Measurements from ENCODE around the gene NCL. TPM values are rescaled to one million over a fixed set of nuclear protein-coding genes. Genes with fewer than 3 reads are reported as not detected.
"Not testable (repeated sequence)": the region's sequence is repeated elsewhere in the genome, so short reads cannot be mapped to it uniquely, and the experiment has no call there.

The NCL gene
- total RNA-seq, 4 donors from 2014 or later: 83.8 to 227 (median 133) TPM

DNA sequence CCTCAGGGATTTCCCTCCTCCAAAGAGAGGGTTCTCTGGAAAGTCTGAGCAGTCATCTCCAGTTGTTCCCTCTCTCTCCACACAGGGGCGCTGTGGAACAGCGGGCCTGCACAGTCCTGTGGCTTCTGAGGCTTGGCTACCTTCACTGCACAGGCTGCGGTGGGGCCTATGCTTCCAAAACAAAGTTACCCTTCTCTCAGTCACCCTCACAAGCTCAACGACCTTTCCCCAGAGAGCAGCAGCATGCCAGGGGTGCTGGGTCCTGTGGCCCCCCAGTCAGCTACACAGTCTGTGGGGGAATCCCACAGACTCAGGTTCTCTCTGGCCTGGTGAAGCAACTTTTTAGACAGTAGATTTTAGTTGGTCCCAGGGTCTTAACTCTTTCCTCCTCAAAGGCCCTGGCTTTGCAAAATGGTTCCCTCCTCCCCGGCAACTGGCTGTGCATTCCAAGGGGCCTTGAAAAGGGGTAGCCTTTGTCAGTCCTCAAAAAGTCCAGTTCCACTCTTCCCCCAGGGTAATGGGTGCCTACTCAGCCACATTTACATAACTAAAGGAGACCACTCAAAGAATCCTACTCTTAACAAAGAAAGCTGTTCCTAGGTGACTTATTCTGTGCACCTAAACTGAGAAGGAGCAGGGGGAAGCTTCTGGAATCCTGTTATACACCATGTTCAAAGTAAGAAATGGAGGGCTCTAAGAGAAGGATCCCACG is 53.8 kb downstream of the NCL start:
- no peak overlapping the region for H3K4me3 ChIP-seq
- no peak for DNase-seq
- in situ Hi-C loops (cut with MboI; ENCODE audit: low pct_ligation_motif_present in 1 of 4, low pct_unique_long_range_greater_than_20kb in 1 of 4, low sequenced_read_pairs in 3 of 4): loop anchor here in 3 of 4 donors (5.0 to 25.0 kb wide), 5 partner anchors 173 to 306 kb away; no protein-coding TSS in a partner anchor
- no peaks in the 10 kb centered on the region for H3K36me3 ChIP-seq
- peaks cover 6 to 53% (median 30%) of the 10 kb centered on the region in 4 donors for H3K4me1 ChIP-seq
- 71 to 80% methylated on average over 1 to 6 of the region's 6 CpGs for WGBS, 2 donors (ENCODE audit: low coverage in 1 of 2)
- peak overlapping the region; percentile 80 to 84 (median 82) for H3K27ac ChIP-seq
- peaks cover 0 to 3% of the 10 kb centered on the region in 2 donors for H3K9me3 ChIP-seq
- intact Hi-C loops (cut with DNase I; ENCODE audit: low total_unique reads): loop anchor here (5.0 kb wide), 1 partner anchor 308 kb away; no protein-coding TSS in a partner anchor
- TF ChIP-seq, protein P1, sequence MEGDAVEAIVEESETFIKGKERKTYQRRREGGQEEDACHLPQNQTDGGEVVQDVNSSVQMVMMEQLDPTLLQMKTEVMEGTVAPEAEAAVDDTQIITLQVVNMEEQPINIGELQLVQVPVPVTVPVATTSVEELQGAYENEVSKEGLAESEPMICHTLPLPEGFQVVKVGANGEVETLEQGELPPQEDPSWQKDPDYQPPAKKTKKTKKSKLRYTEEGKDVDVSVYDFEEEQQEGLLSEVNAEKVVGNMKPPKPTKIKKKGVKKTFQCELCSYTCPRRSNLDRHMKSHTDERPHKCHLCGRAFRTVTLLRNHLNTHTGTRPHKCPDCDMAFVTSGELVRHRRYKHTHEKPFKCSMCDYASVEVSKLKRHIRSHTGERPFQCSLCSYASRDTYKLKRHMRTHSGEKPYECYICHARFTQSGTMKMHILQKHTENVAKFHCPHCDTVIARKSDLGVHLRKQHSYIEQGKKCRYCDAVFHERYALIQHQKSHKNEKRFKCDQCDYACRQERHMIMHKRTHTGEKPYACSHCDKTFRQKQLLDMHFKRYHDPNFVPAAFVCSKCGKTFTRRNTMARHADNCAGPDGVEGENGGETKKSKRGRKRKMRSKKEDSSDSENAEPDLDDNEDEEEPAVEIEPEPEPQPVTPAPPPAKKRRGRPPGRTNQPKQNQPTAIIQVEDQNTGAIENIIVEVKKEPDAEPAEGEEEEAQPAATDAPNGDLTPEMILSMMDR (IDR thresholded peaks at IDR 0.05): peak in 4 of 5 experiments; percentile 44 to 70 (median 56)
- no peak for TF ChIP-seq EP300 (IDR thresholded peaks at IDR 0.05; ENCODE audit: low read depth)
- no peaks in the 10 kb centered on the region for H3K27me3 ChIP-seq

DNA sequence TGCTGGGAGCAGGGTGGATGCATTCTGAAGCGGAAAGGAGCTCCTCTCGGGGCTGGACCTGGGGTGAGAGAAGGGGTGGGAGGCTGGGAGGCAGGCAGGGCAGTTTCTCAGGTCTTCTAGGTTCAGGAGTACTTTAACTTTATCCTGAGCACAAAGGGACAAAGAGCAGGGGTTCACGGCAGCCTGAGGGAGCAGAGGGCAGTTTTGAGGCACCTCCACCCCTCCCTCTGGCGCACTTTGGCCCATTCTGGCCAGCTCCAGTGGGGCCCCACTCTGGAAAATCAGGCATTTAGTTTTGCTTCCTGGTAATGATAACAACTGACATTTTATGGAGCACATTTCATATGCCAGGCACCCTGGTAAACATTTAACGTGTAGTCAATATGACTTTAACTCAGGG is 54.5 kb downstream of the NCL start:
- in situ Hi-C loops (cut with MboI; ENCODE audit: low pct_ligation_motif_present in 1 of 4, low pct_unique_long_range_greater_than_20kb in 1 of 4, low sequenced_read_pairs in 3 of 4) (loop anchor here in 3 of 4 donors (5.0 to 25.0 kb wide), 5 partner anchors 172 to 305 kb away; no protein-coding TSS in a partner anchor), intact Hi-C loops (cut with DNase I; ENCODE audit: low total_unique reads) (loop anchor here (5.0 kb wide), 2 partner anchors 182 to 307 kb away; no protein-coding TSS in a partner anchor)
- Histone ChIP-seq H3K9me3 (peaks cover 0 to 3% of the 10 kb centered on the region in 2 donors), H3K4me1 (peaks cover 6 to 49% (median 28%) of the 10 kb centered on the region in 4 donors), H3K36me3 (no peaks in the 10 kb centered on the region), H3K27me3 (no peaks in the 10 kb centered on the region), H3K27ac (peak overlapping the region; percentile 80 to 84 (median 82)), H3K4me3 (no peak overlapping the region)
- DNase-seq: peak; percentile 63
- TF ChIP-seq POLR2A (IDR thresholded peaks at IDR 0.05): no peak
- WGBS, 2 donors (ENCODE audit: low coverage in 1 of 2): 64 to 73% methylated on average over 1 to 5 of the region's 5 CpGs

DNA sequence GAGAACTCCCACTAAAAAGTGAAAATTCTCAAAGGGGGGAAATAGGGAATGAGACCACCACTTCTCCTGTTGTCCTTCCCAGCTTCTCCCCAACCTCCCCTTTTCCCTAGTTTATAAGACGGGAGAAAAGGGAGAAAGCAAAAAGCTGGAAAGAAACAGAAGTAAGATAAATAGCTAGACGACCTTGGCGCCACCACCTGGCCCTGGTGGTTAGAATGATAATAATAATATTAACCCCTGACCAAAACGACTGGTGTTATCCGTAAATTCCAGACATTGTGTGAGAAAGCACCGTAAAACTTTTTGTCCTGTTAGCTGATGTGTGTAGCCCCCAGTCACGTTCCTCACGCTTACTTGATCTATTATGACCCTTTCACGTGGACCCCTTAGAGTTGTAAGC is 56.0 kb downstream of the NCL start:
- intact Hi-C loops (cut with DNase I; ENCODE audit: low total_unique reads): loop anchor here (5.0 kb wide), 1 partner anchor 181 kb away; no protein-coding TSS in a partner anchor
- H3K4me1 ChIP-seq: peaks cover 6 to 42% (median 25%) of the 10 kb centered on the region in 4 donors
- in situ Hi-C loops (cut with MboI; ENCODE audit: low pct_ligation_motif_present in 1 of 4, low pct_unique_long_range_greater_than_20kb in 1 of 4, low sequenced_read_pairs in 3 of 4): loop anchor here in 2 of 4 donors (25.0 kb wide), 2 partner anchors 171 to 296 kb away; no protein-coding TSS in a partner anchor
- not testable (repeated sequence) for H3K4me3 ChIP-seq, DNase-seq, H3K27ac ChIP-seq, H3K36me3 ChIP-seq, H3K27me3 ChIP-seq, H3K9me3 ChIP-seq
- WGBS, 2 donors (ENCODE audit: low coverage in 1 of 2): 78 to 79% methylated on average over 9 of the region's 9 CpGs

DNA sequence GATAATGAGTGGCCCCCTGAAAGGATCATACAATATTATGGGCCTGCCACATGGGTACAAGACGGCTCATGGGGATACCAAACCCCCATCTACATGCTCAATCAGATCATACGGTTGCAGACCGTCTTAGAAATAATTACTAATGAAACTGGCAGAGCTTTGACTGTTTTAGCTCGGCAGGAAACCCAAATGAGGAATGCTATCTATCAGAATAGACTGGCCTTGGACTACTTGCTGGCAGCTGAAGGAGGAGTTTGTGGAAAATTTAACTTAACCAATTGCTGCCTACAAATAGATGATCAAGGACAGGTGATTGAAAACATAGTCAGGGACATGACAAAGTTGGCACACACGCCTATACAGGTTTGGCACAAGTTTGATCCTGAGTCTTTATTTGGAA is 56.6 kb downstream of the NCL start:
- H3K27me3 ChIP-seq, H3K36me3 ChIP-seq, DNase-seq, H3K9me3 ChIP-seq, H3K4me3 ChIP-seq, H3K27ac ChIP-seq: not testable (repeated sequence)
- in situ Hi-C loops (cut with MboI; ENCODE audit: low pct_ligation_motif_present in 1 of 4, low pct_unique_long_range_greater_than_20kb in 1 of 4, low sequenced_read_pairs in 3 of 4) (loop anchor here in 2 of 4 donors (25.0 kb wide), 2 partner anchors 170 to 295 kb away; no protein-coding TSS in a partner anchor), intact Hi-C loops (cut with DNase I; ENCODE audit: low total_unique reads) (loop anchor here (5.0 kb wide), 1 partner anchor 180 kb away; no protein-coding TSS in a partner anchor)
- WGBS, 2 donors (ENCODE audit: low coverage in 1 of 2): 75 to 86% methylated on average over 5 of the region's 5 CpGs
- H3K4me1 ChIP-seq: peaks cover 2 to 36% (median 21%) of the 10 kb centered on the region in 4 donors

DNA sequence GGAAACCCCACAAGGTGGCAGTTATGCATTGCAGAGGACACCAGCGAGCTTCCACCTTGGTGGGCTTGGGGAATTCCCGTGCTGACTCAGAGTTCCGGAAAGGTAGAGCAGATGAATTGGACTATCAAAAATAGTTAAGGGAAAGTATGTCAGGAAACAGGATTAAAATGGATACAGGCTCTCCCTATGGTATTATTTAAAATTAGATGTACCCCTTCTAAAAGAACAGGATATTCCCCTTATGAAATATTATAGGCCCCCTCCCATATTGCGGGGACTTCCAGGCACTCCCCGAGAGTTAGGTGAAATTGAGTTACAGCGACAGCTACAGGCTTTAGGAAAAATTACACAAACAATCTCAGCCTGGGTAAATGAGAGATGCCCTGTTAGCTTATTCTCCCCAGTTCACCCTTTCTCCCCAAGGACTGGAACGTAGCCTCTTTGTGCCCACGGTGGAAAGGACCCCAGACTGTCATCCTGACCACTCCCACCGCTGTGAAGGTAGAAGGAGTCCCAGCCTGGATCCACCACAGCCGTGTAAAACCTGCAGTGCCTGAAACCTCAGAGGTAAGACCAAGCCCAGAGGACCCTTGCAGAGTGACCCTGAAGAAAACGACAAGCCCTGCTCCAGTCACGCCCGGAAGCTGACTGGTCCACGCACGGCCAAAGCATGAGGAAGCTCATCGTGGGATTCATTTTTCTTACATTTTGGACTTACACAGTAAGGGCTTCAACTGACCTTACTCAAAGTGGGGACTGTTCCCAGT is 58.5 kb downstream of the NCL start:
- TF ChIP-seq, protein P1 (IDR thresholded peaks at IDR 0.05): peak; percentile 56 to 75 (median 61)
- in situ Hi-C loops (cut with MboI; ENCODE audit: low pct_ligation_motif_present in 1 of 4, low pct_unique_long_range_greater_than_20kb in 1 of 4, low sequenced_read_pairs in 3 of 4): loop anchor here in 2 of 4 donors (25.0 kb wide), 2 partner anchors 168 to 293 kb away; no protein-coding TSS in a partner anchor
- peaks cover 0 to 24% (median 11%) of the 10 kb centered on the region in 4 donors for H3K4me1 ChIP-seq

DNA sequence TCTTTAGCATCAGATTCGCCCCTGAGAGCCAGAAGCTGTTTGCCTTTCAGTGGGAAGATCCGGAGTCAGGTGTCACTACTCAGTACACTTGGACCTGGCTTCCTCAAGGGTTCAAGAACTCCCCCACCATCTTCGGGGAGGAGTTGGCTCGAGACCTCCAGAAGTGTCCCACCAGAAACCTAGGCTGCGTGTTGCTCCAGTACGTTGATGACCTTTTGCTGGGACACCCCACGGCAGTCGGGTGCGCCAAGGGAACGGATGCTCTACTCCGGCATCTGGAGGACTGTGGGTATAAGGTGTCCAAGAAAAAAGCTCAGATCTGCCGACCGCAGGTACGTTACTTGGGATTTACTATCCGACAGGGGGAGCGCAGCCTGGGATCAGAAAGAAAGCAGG is 60.1 kb downstream of the NCL start:
- H3K27ac ChIP-seq; H3K9me3 ChIP-seq; DNase-seq; intact Hi-C loops (cut with DNase I; ENCODE audit: low total_unique reads); H3K4me3 ChIP-seq; H3K36me3 ChIP-seq; H3K27me3 ChIP-seq: not testable (repeated sequence)
- WGBS, 2 donors (ENCODE audit: low coverage in 1 of 2): 83 to 92% methylated on average over 1 to 16 of the region's 16 CpGs
- H3K4me1 ChIP-seq: peaks cover 13 to 28% (median 20%) of the 10 kb centered on the region in 4 donors
- in situ Hi-C loops (cut with MboI; ENCODE audit: low pct_ligation_motif_present in 1 of 4, low pct_unique_long_range_greater_than_20kb in 1 of 4, low sequenced_read_pairs in 3 of 4): loop anchor here in 2 of 4 donors (25.0 kb wide), 2 partner anchors 167 to 292 kb away; no protein-coding TSS in a partner anchor

More for the DNA sequence above, 58.5 kb downstream of the NCL start:
- intact Hi-C loops (cut with DNase I; ENCODE audit: low total_unique reads): loop anchor here (5.0 kb wide), 1 partner anchor 178 kb away; no protein-coding TSS in a partner anchor
- not testable (repeated sequence) for H3K27me3 ChIP-seq, DNase-seq, H3K4me3 ChIP-seq, H3K36me3 ChIP-seq, H3K9me3 ChIP-seq
- WGBS, 2 donors (ENCODE audit: low coverage in 1 of 2): 12 to 18% methylated on average over 13 to 16 of the region's 16 CpGs
- peak overlapping the region in 1 of 4 donors; percentile 33 for H3K27ac ChIP-seq
